Mesenchymal stem cell (in vitro differentiated cells and primary cell): ENCODE data around the gene ZNF474.
A peak's percentile ranks its signal among the peaks of the same experiment; 100 is the strongest.
"Not testable (repeated sequence)": the region's sequence is repeated elsewhere in the genome, so short reads cannot be mapped to it uniquely, and the experiment has no call there.

ENCODE experiments used
- DNase-seq: peaks from one replicate; pipeline ENCODE4 v3.0.0-alpha.2; 2013
- H2AFZ ChIP-seq: one replicate; pipeline ENCODE4 v1.6.1; 2013; ENCODE audit warnings: low read depth, mild to moderate bottlenecking, control low read depth, inconsistent platforms, low read length, moderate library complexity
- H2AK5ac ChIP-seq: 2 replicates; pipeline ENCODE4 v1.6.1; 2013; ENCODE audit warnings: low read length, moderate library complexity, mild to moderate bottlenecking, inconsistent platforms; ENCODE audit not compliant: severe bottlenecking
- H2BK120ac ChIP-seq: one replicate; pipeline ENCODE4 v1.6.1; 2013; ENCODE audit warnings: low read depth, mild to moderate bottlenecking, inconsistent platforms, low read length, moderate library complexity
- H2BK12ac ChIP-seq, 2 experiments: one replicate each; pipeline ENCODE4 v1.6.1; 2013; ENCODE audit warnings: inconsistent platforms in 2 of 2, low read length in 2 of 2, mild to moderate bottlenecking in 2 of 2, moderate library complexity in 2 of 2, control low read depth in 1 of 2
- H2BK15ac ChIP-seq: one replicate; pipeline ENCODE4 v1.6.1; 2013; ENCODE audit warnings: mild to moderate bottlenecking, low read depth, inconsistent platforms; ENCODE audit not compliant: poor library complexity, severe bottlenecking
- H2BK5ac ChIP-seq: 2 replicates; pipeline ENCODE4 v1.6.1; 2013; ENCODE audit warnings: low read depth, mild to moderate bottlenecking, low read length, control low read depth, inconsistent platforms; ENCODE audit not compliant: poor library complexity, severe bottlenecking
- H3K14ac ChIP-seq, 2 experiments: one replicate each; pipeline ENCODE4 v1.6.1; 2013; ENCODE audit warnings: inconsistent platforms in 2 of 2, low read length in 2 of 2, control low read depth in 1 of 2, mild to moderate bottlenecking in 1 of 2, moderate library complexity in 1 of 2
- H3K18ac ChIP-seq, 2 experiments: one replicate each; pipeline ENCODE4 v1.6.1; 2013; ENCODE audit warnings: inconsistent platforms in 2 of 2, low read length in 2 of 2, control low read depth in 1 of 2, low read depth in 1 of 2, mild to moderate bottlenecking in 1 of 2
- H3K23ac ChIP-seq, 2 experiments: one replicate each; pipeline ENCODE4 v1.6.1; 2013; ENCODE audit warnings: inconsistent platforms in 2 of 2, low read length in 2 of 2, mild to moderate bottlenecking in 2 of 2, moderate library complexity in 2 of 2, control low read depth in 1 of 2
- H3K27ac ChIP-seq: 2 replicates; pipeline ENCODE4 v1.5.1; 2013; ENCODE audit warnings: mild to moderate bottlenecking, moderate library complexity, low read length, control low read depth, inconsistent platforms; ENCODE audit not compliant: poor library complexity, severe bottlenecking
- H3K27me3 ChIP-seq, 2 experiments: 2 replicates each; pipeline versions ENCODE4 v1.6.1 to v1.7.0; 2013; ENCODE audit warnings: low read length in 2 of 2, mild to moderate bottlenecking in 2 of 2, moderate library complexity in 2 of 2, control low read depth in 1 of 2, inconsistent platforms in 1 of 2; ENCODE audit not compliant: control insufficient read depth in 1 of 2, insufficient read depth in 1 of 2
- H3K36me3 ChIP-seq, 2 experiments: 2 replicates each; pipeline versions ENCODE4 v1.6.1 to v1.7.0; 2013; ENCODE audit warnings: low read length in 2 of 2, control low read depth in 1 of 2, inconsistent platforms in 1 of 2, low read depth in 1 of 2, mild to moderate bottlenecking in 1 of 2; ENCODE audit not compliant: insufficient read depth in 2 of 2, control insufficient read depth in 1 of 2
- H3K4ac ChIP-seq, 2 experiments: one replicate each; pipeline ENCODE4 v1.6.1; 2013; ENCODE audit warnings: inconsistent platforms in 2 of 2, low read length in 2 of 2, mild to moderate bottlenecking in 2 of 2, moderate library complexity in 2 of 2, control low read depth in 1 of 2, low read depth in 1 of 2
- H3K4me1 ChIP-seq: 2 replicates; pipeline ENCODE4 v1.6.1; 2013; ENCODE audit warnings: low read depth, low read length, control low read depth; ENCODE audit not compliant: control insufficient read depth, insufficient read depth
- H3K4me2 ChIP-seq: 2 replicates; pipeline ENCODE4 v1.6.1; 2013; ENCODE audit warnings: low read length, mild to moderate bottlenecking, inconsistent platforms; ENCODE audit not compliant: poor library complexity, severe bottlenecking
- H3K4me3 ChIP-seq, 2 experiments: 2 replicates each; pipeline versions ENCODE4 v1.5.1 to v1.7.0; 2013; ENCODE audit warnings: low read length in 2 of 2, mild to moderate bottlenecking in 2 of 2, control low read depth in 1 of 2, low read depth in 1 of 2; ENCODE audit not compliant: insufficient read depth in 1 of 2
- H3K79me1 ChIP-seq: replicated peaks from 2 replicates; pipeline ENCODE4 v1.6.1; 2013; ENCODE audit warnings: mild to moderate bottlenecking, control low read depth, low read length, inconsistent platforms; ENCODE audit not compliant: poor library complexity, severe bottlenecking
- H3K9ac ChIP-seq: 2 replicates; pipeline ENCODE4 v1.7.0; 2013; ENCODE audit warnings: mild to moderate bottlenecking, low read length, moderate library complexity
- H3K9me3 ChIP-seq: 2 replicates; pipeline ENCODE4 v1.7.0; 2013; ENCODE audit warnings: mild to moderate bottlenecking, low read length; ENCODE audit not compliant: control insufficient read depth
- H4K8ac ChIP-seq: one replicate; pipeline ENCODE4 v1.6.1; 2013; ENCODE audit warnings: inconsistent platforms, mild to moderate bottlenecking, low read length, moderate library complexity
- H4K91ac ChIP-seq: one replicate; pipeline ENCODE4 v1.6.1; 2013; ENCODE audit warnings: mild to moderate bottlenecking, low read length, inconsistent platforms
- WGBS: methylation state at CpG from one replicate; pipeline ENCODE4 v1.1.7; 2013; ENCODE audit warnings: mixed read lengths; 5-methylcytosine and 5-hydroxymethylcytosine counted together

ZNF474 gene

DNA sequence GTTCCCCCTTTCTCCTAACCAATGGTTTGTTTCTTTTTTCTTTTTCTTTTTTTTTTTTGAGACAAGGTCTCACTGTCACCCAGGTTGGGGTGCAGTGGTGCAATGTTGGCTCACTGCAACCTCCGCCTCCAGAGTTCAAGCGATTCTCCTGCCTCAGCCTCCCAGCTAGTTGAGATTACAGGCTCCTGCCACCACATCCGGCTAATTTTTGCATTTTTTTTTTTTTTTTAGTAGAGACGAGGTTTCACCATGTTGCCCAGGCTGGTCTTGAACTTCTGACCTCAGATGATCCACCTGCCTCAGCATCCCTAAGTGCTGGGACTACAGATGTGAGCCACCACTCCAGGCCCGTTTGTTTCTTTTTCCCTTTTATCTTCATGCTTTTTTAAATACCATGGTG, 35.1 kb upstream of the ZNF474 start:
- H4K8ac ChIP-seq, H3K27me3 ChIP-seq, H2BK5ac ChIP-seq, H2BK120ac ChIP-seq, H3K9me3 ChIP-seq, H3K4me1 ChIP-seq, H2BK12ac ChIP-seq, H3K23ac ChIP-seq, H3K14ac ChIP-seq, H3K27ac ChIP-seq, H2BK15ac ChIP-seq, H2AFZ ChIP-seq, H3K4me2 ChIP-seq, H3K4ac ChIP-seq, H4K91ac ChIP-seq, DNase-seq, H3K79me1 ChIP-seq, H3K36me3 ChIP-seq: not testable (repeated sequence)
- Histone ChIP-seq H3K4me3 (peak overlapping the region in 1 of 2 experiments; percentile 34), H3K18ac (peak overlapping the region in 1 of 2 experiments; percentile 21), H3K9ac (peak overlapping the region; percentile 85), H2AK5ac (peak overlapping the region; percentile 65)
- 95% methylated on average over 4 of the region's 5 CpGs for WGBS

DNA sequence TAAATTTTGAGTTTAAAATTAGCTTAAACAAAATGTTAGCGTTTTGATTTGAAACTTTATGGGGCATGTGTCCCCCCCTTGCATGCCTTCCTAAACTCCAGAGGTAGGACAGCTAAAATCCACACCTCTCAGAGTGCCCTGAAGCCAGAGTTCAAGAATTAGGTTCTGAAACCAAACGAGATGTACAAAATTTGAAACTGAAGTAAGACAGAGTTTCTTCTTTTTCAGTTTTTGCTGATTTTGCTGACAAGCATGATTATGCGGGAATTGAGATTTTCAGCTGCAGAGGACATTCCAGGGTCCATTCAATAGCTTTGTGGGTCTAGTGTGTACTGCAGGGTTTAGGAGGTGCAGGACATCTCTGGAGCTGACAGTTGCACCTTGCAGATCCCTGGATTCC, 34.2 kb upstream of the ZNF474 start:
- Histone ChIP-seq H4K91ac (peak overlapping the region; percentile 27), H2BK120ac (peak overlapping the region; percentile 49), H2BK15ac (peak overlapping the region; percentile 48), H3K4me1 (peaks cover 11% of the 10 kb centered on the region), H3K4me2 (no peak overlapping the region), H3K27me3 (no peaks in the 10 kb centered on the region), H3K4ac (no peak overlapping the region), H3K27ac (no peak overlapping the region), H3K36me3 (no peaks in the 10 kb centered on the region), H3K4me3 (peak overlapping the region in 1 of 2 experiments; percentile 46), H2AK5ac (no peak overlapping the region), H3K79me1 (peaks cover 3% of the 10 kb centered on the region), H3K14ac (no peak overlapping the region), H4K8ac (peak overlapping the region; percentile 23), H3K9ac (peak overlapping the region; percentile 85), H2BK5ac (no peak overlapping the region), H2AFZ (no peak overlapping the region), H3K9me3 (no peaks in the 10 kb centered on the region), H2BK12ac (peak overlapping the region in 1 of 2 experiments; percentile 77), H3K18ac (no peak overlapping the region), H3K23ac (no peak overlapping the region)
- WGBS, result 89% methylated on average over 3 of the region's 3 CpGs
- no peak for DNase-seq

DNA sequence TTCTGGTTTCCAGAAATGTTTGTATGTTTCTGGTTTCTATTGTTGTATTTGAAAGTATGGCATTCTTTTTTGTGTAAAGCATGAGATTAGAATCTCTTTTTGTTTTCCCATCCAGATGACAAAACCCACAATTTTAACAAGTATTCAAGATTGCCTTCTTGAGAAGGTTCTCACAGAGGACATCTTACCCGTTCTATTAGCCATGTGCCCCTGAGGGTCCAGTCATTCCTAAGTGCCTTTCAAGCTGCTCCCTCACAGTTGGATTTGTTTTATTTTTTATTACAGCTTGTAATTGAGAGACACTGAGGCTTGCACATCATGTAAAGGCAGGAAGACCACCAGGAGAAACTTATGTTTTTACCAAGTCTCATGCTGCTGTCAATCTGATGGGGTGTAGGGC, 32.0 kb upstream of the ZNF474 start:
- H3K4me3 ChIP-seq, result no peak overlapping the region
- peaks cover 10% of the 10 kb centered on the region for H3K4me1 ChIP-seq
- H4K91ac ChIP-seq, result peak overlapping the region; percentile 39
- peak overlapping the region in 1 of 2 experiments; percentile 23 for H2BK12ac ChIP-seq
- H2BK5ac ChIP-seq, result no peak overlapping the region
- H3K4me2 ChIP-seq, result no peak overlapping the region
- WGBS, result no CpG with 5 or more reads among the region's 1 CpG
- H3K14ac ChIP-seq, result no peak overlapping the region
- DNase-seq, result no peak
- H4K8ac ChIP-seq, result no peak overlapping the region
- no peak overlapping the region for H2BK120ac ChIP-seq
- H3K27me3 ChIP-seq, result no peaks in the 10 kb centered on the region
- H3K4ac ChIP-seq, result no peak overlapping the region
- no peak overlapping the region for H3K23ac ChIP-seq
- no peak overlapping the region for H2BK15ac ChIP-seq
- H3K79me1 ChIP-seq, result peaks cover 3% of the 10 kb centered on the region
- H3K36me3 ChIP-seq, result no peaks in the 10 kb centered on the region
- H3K9ac ChIP-seq, result no peak overlapping the region
- no peak overlapping the region for H3K18ac ChIP-seq
- no peaks in the 10 kb centered on the region for H3K9me3 ChIP-seq
- no peak overlapping the region for H2AK5ac ChIP-seq
- H2AFZ ChIP-seq, result no peak overlapping the region
- H3K27ac ChIP-seq, result no peak overlapping the region

DNA sequence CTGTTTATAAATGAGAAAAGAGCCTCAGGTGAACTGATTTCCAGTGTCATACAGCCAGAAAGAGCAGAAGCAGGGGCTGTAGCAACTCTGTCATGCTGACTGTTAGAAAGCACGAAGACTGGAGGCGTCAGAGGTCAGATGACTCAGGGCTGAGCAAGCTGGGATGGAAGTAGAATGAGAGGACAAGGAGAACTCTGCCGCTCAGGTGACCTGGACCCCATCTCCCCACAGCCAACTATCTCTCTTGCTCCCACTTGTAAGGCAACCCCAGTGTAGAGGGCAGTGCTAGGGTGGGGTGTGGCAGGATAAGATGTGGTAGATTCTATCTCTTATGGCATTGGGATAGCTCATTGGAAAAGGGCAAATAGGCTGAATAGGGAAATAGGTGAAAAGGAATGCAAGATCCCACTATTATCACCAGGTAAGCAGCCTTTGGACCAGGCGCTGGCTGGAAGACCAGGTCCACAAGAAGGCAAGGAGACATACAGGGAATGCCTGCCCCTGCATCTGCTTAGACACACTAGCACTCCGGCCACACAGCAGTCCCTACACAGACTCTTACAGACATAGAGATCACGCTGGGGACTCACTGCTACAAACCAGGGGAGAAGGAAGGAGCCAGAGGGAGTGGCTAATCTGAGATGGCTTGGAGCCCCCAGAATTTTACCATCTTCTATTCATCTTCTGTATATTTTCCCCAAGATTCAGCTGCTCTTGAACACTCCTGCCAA, 30.1 kb upstream of the ZNF474 start:
- Histone ChIP-seq H3K4ac (peak overlapping the region; percentile 19 to 22), H3K14ac (no peak overlapping the region), H3K18ac (peak overlapping the region; percentile 30 to 70), H3K9me3 (no peaks in the 10 kb centered on the region), H3K9ac (peak overlapping the region; percentile 54), H4K91ac (peak overlapping the region; percentile 44), H4K8ac (peak overlapping the region; percentile 4), H2BK12ac (peak overlapping the region; percentile 4 to 73), H2AK5ac (peak overlapping the region; percentile 16), H3K79me1 (peaks cover 2% of the 10 kb centered on the region), H3K27me3 (no peaks in the 10 kb centered on the region), H3K4me2 (no peak overlapping the region), H2BK5ac (peak overlapping the region; percentile 25), H3K36me3 (no peaks in the 10 kb centered on the region), H2AFZ (no peak overlapping the region), H2BK15ac (no peak overlapping the region), H3K23ac (no peak overlapping the region), H2BK120ac (no peak overlapping the region), H3K4me3 (no peak overlapping the region), H3K27ac (no peak overlapping the region), H3K4me1 (peaks cover 9% of the 10 kb centered on the region)
- DNase-seq, result peak; percentile 90
- WGBS, result 28% methylated on average over 3 of the region's 6 CpGs
